Cardiac muscle cell (in vitro differentiated cells and primary cell): ENCODE data around the gene LIMS1. TPM values are rescaled to one million over a fixed set of nuclear protein-coding genes. Genes with fewer than 3 reads are reported as not detected.
"Not testable (repeated sequence)": the region's sequence is repeated elsewhere in the genome, so short reads cannot be mapped to it uniquely, and the experiment has no call there.

Experiments used
- DNase-seq, 2 donors: peaks; one replicate each; pipeline versions ENCODE4 v3.0.0 to v3.0.0-alpha.2; 2010 to 2017; ENCODE audit warnings: low read depth in 1 of 2, low spot score in 1 of 2
- H3K27ac ChIP-seq: fragments of 200-600 bp; sonication (generic); 2 replicates; pipeline ENCODE4 v1.5.1; 2016
- H3K27me3 ChIP-seq: fragments of 200-600 bp; sonication (generic); 2 replicates; pipeline ENCODE4 v1.6.0; 2016; ENCODE audit warnings: control low read depth
- H3K36me3 ChIP-seq: fragments of 200-600 bp; sonication (generic); 2 replicates; pipeline ENCODE4 v1.5.1; 2016; ENCODE audit warnings: control low read depth
- H3K4me1 ChIP-seq: fragments of 200-600 bp; sonication (generic); 2 replicates; pipeline ENCODE4 v1.8.1; 2017; ENCODE audit warnings: low read depth, mild to moderate bottlenecking, mixed run types
- H3K4me3 ChIP-seq: fragments of 200-600 bp; sonication (generic); 2 replicates; pipeline ENCODE4 v1.5.1; 2016; ENCODE audit warnings: mild to moderate bottlenecking
- H3K9me3 ChIP-seq: fragments of 200-600 bp; sonication (generic); 2 replicates; pipeline ENCODE4 v1.5.1; 2017; ENCODE audit warnings: low read depth, mild to moderate bottlenecking, control low read depth
- polyA plus RNA-seq: library from polyadenylated mRNA; unstranded; fragments of >200 nt; fragmentation: Nextera tagmentation; extraction: Ambion mirVana; gene quantifications from 2 replicates; pipeline ENCODE4 v1.2.1, GENCODE V29; 2016
- total RNA-seq: library from RNA; depleted of rRNA; stranded (reverse); fragments of >200 nt; gene quantifications from 2 replicates; pipeline ENCODE4 v1.2.3, GENCODE V29; 2016
- TF ChIP-seq, protein P1 (sequence below): IDR thresholded peaks from 2 replicates; pipeline ENCODE4 v1.5.1; 2012; ENCODE audit warnings: low read depth, mild to moderate bottlenecking, low read length

The LIMS1 gene
- total and polyA plus RNA-seq, 2 experiments from 2014 or later, result 29.8 to 56.8 TPM

DNA sequence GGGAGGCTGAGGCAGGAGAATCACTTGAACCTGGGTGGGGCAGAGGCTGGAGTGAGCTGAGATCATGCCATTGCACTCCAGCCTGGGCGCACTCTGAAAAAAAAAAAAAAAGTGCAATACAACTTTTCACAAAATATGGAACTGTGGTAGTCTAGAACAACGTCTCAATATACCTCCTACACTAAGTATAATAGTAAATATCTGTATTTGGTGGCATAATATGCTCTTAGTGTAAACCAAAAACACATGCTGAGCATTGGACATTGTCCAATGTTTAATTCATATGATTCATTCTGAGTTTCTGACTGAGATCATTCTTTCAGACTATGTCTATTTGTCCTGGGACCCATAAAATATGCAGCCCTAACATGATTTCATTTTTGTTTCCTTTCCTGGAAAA is 19.8 kb upstream of the LIMS1 start:
- not testable (repeated sequence) for H3K4me3 ChIP-seq, H3K27me3 ChIP-seq, H3K36me3 ChIP-seq, DNase-seq, H3K4me1 ChIP-seq, H3K27ac ChIP-seq, H3K9me3 ChIP-seq

DNA sequence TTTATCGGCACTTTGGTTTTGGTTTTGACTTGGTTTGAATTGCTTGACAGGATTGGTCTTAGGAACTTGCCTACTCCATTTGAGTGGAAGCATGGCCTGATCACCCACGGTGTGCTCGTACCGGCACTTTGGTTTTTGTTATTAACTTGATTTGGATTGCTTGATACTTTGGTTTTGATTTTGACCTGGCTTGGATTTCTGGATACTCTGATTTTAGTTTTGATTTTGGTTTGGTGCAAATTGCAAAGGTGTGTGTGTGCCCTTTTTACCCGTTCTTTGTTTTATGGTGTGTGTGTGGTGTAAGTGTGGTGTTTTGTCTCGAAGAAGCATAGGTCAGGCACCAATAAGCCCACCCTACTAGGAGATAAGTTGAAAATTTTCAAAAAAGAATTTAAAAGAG is 9.6 kb upstream of the LIMS1 start:
- not testable (repeated sequence) for H3K27me3 ChIP-seq, H3K36me3 ChIP-seq, H3K4me3 ChIP-seq

DNA sequence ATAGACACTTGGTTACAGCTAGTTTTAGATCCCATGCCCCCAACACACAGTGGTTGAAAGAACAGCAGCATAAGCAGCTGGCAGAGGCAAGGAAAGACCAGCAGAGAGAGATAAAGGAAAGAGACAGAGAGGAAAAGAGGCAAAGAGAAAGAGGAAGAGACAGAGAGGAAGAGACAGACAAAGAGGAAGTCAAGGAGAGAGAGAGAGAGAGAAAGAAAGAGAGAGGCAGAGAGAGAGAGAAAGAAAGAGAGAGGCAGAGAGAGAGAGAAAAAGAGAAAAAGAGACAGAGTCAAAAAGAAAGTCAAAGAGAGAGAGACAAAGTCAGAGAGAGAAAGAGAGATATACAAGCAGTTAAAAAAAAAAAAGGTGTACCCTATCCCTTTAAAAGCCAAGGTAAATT is 9.0 kb upstream of the LIMS1 start:
- not testable (repeated sequence) for H3K4me3 ChIP-seq, H3K4me1 ChIP-seq, H3K27ac ChIP-seq, H3K27me3 ChIP-seq, DNase-seq, H3K36me3 ChIP-seq, H3K9me3 ChIP-seq

More for the DNA sequence above, 9.6 kb upstream of the LIMS1 start:
- not testable (repeated sequence) for H3K9me3 ChIP-seq, H3K27ac ChIP-seq, H3K4me1 ChIP-seq, DNase-seq

DNA sequence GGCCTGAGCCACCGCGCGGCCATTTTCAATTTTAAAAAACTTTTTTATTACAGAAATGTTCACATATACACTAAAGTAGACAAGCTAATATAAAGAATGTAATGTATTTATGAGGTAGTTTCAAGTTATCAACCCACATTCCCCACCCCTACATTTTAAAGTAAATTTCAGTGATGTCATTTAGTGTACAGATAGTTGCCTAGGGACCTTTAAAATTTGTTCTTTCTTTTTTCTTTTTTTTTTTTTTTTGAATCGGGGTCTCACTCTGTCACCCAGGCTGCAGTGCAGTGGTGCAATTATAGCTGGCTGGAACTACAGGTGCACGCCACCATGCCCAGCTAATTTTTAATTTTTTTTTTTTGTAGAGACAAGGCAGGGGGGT is 2.6 kb upstream of the LIMS1 start:
- Histone ChIP-seq H3K4me1 (peaks cover 13% of the 10 kb centered on the region), H3K36me3 (no peaks in the 10 kb centered on the region), H3K27me3 (no peaks in the 10 kb centered on the region), H3K4me3 (no peak overlapping the region), H3K27ac (no peak overlapping the region), H3K9me3 (no peaks in the 10 kb centered on the region)
- TF ChIP-seq, protein P1, sequence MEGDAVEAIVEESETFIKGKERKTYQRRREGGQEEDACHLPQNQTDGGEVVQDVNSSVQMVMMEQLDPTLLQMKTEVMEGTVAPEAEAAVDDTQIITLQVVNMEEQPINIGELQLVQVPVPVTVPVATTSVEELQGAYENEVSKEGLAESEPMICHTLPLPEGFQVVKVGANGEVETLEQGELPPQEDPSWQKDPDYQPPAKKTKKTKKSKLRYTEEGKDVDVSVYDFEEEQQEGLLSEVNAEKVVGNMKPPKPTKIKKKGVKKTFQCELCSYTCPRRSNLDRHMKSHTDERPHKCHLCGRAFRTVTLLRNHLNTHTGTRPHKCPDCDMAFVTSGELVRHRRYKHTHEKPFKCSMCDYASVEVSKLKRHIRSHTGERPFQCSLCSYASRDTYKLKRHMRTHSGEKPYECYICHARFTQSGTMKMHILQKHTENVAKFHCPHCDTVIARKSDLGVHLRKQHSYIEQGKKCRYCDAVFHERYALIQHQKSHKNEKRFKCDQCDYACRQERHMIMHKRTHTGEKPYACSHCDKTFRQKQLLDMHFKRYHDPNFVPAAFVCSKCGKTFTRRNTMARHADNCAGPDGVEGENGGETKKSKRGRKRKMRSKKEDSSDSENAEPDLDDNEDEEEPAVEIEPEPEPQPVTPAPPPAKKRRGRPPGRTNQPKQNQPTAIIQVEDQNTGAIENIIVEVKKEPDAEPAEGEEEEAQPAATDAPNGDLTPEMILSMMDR, result no peak
- no peak for DNase-seq

DNA sequence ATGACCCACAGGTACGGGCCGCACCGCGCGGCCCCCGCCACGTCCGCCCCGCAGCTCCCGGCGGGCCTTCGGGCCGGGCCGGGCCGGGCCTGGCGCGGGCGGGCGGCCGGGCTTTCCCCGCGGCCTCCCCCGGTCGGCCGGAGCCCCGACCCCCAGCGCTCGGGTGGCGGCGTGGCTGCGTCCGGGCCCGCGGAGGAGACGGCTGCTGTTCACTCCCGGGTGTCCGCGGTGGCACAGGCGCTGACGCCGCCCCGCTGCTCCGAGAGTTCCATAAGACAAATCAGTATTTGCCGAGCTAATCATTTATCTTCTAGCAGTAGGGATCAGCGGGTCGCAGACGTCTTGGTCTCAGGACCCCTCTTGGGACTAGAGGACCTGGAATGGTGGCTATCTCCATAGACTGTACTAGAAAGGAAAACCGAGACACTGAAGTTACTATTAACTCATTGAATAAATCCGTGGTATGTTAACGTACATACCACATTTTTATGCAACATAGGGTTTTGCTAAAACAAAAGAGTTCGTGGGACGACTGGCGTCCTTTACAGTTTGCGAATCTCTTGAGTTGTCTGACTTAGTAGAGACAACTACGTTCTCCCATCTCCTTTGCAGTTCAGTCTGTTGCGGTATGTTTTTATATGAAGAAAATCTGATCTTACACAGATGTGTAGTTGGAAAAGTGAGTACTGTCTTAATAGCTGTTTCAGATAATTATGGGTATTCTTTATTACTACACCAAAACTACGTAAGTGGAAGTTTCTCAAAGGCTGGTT is 500 bp downstream of the LIMS1 start:
- H3K36me3 ChIP-seq, result no peaks in the 10 kb centered on the region
- TF ChIP-seq, protein P1, result no peak
- H3K27ac ChIP-seq, result peak overlapping the region; percentile 86
- no peaks in the 10 kb centered on the region for H3K9me3 ChIP-seq
- H3K4me3 ChIP-seq, result peak overlapping the region; percentile 81
- peaks cover 25% of the 10 kb centered on the region for H3K4me1 ChIP-seq
- peak; percentile 57 to 65 for DNase-seq
- H3K27me3 ChIP-seq, result no peaks in the 10 kb centered on the region

DNA sequence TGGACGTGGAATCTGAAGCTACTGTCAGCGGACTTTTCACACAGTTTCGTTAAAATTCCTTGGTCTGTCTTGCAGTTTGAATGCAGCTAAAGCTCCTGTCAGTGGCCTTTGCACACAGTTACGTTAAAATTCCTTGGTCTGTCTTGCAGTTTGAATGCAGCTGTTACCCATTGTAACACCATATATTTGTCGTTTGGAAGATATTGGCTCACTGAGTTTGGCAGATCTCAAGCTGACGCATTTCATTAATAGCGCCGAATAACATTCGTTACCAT is 1.0 kb downstream of the LIMS1 start:
- Histone ChIP-seq H3K9me3 (no peaks in the 10 kb centered on the region), H3K27me3 (no peaks in the 10 kb centered on the region), H3K4me3 (peak overlapping the region; percentile 81), H3K36me3 (no peaks in the 10 kb centered on the region), H3K4me1 (peaks cover 25% of the 10 kb centered on the region), H3K27ac (peak overlapping the region; percentile 86)
- TF ChIP-seq, protein P1, result no peak
- DNase-seq, result peak in 1 of 2 donors; percentile 74

DNA sequence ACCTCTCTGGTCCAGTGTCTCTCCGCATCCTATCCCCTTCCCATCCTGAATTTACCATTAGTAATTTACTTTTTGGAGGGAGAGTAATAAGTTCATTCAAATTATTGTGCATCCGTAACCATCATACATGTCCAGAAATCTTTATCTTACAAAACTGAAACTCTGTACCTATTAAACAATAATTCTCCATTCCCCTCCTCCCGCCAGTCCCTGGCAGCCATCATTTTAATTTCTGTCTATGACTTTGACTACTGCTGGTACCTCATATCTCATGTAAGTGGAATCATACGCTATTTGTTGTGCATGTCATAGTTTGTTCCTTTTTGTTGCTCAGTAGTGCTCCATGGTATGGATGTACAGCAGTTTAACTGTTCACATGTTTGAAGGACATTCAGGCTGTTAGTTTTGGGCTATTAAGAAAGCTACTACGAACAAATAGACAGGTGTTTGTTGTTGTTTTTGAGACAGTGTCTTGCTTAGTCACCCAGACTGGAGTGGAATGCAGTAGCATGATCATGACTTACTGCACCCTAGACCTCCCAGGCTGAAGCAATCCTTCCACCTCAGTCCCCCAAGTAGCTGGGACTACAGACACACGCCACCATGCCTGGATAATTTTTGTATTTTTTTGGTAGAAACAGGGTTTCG is 2.0 kb downstream of the LIMS1 start:
- Histone ChIP-seq H3K36me3 (no peaks in the 10 kb centered on the region), H3K4me3 (peak overlapping the region; percentile 81), H3K9me3 (no peaks in the 10 kb centered on the region), H3K4me1 (peaks cover 25% of the 10 kb centered on the region), H3K27ac (no peak overlapping the region), H3K27me3 (no peaks in the 10 kb centered on the region)
- TF ChIP-seq, protein P1, result no peak
- peak in 1 of 2 donors; percentile 41 for DNase-seq
